PC-9 (cell line): ENCODE data around the gene ZNF431.

ENCODE experiments used
- CTCF ChIP-seq: fragments of 200-600 bp; sonication (generic); conservative IDR thresholded peaks from 2 replicates; pipeline ENCODE4 v1.6.1; 2017; ENCODE audit warnings: mixed run types, antibody characterized with exemption, mild to moderate bottlenecking, moderate library complexity
- EZH2 ChIP-seq: fragments of 200-600 bp; sonication (generic); IDR thresholded peaks from 2 replicates; pipeline ENCODE4 v1.8.0; 2017; ENCODE audit warnings: antibody characterized with exemption, low read depth

DNA sequence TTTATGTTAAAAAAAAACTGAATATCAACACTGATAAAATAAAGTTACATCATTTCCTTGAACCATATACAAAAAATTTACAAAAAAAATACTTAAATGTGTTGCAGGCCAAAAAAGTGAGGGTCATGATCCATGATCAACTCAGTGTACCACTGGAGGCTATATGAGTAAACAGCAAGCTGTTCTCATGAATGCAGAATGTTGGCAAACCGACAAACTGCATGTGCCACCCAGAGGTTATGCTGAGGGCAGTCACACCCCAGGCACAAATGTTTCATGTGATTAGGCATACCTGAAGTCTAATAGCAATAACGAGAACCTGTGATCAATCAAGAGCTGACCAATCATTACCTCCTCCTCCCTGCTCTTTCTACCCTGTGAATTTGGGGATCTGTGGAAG lies 91.9 kb downstream of the ZNF431 start:
- TF ChIP-seq CTCF (no peak), EZH2 (no peak)
